Neuronal stem cell (in vitro differentiated cells): Measurements from ENCODE around the gene KAZN.

Experiments
- DNase-seq: peaks from one replicate; pipeline ENCODE4 v3.0.0-alpha.2; 2013; ENCODE audit warnings: low spot score
- H2AFZ ChIP-seq: one replicate; pipeline ENCODE4 v1.6.1; 2013; ENCODE audit warnings: mild to moderate bottlenecking, low read length, inconsistent platforms
- H2AK5ac ChIP-seq: 2 replicates; pipeline ENCODE4 v1.6.1; 2013; ENCODE audit warnings: low read depth, mild to moderate bottlenecking, inconsistent platforms, low read length, moderate library complexity, mixed read lengths
- H2BK120ac ChIP-seq: 2 replicates; pipeline ENCODE4 v1.6.1; 2013; ENCODE audit warnings: low read depth, mild to moderate bottlenecking, inconsistent platforms, low read length, moderate library complexity, mixed read lengths
- H2BK12ac ChIP-seq: one replicate; pipeline ENCODE4 v1.6.1; 2013; ENCODE audit warnings: low read length, inconsistent platforms
- H2BK15ac ChIP-seq: 2 replicates; pipeline ENCODE4 v1.6.1; 2013; ENCODE audit warnings: mild to moderate bottlenecking, low read length, inconsistent platforms, mixed read lengths
- H2BK5ac ChIP-seq: one replicate; pipeline ENCODE4 v1.6.1; 2013; ENCODE audit warnings: inconsistent platforms, mild to moderate bottlenecking, low read length, moderate library complexity
- H3K14ac ChIP-seq: one replicate; pipeline ENCODE4 v1.6.1; 2013; ENCODE audit warnings: low read length, inconsistent platforms
- H3K18ac ChIP-seq: 2 replicates; pipeline ENCODE4 v1.6.1; 2013; ENCODE audit warnings: low read length, inconsistent platforms
- H3K23ac ChIP-seq: 2 replicates; pipeline ENCODE4 v1.6.1; 2013; ENCODE audit warnings: low read depth, mild to moderate bottlenecking, mixed read lengths, low read length, inconsistent platforms; ENCODE audit not compliant: poor library complexity
- H3K27ac ChIP-seq: replicated peaks from 3 replicates; pipeline ENCODE4 v1.5.1; 2013; ENCODE audit warnings: low read length, inconsistent platforms
- H3K27me3 ChIP-seq, 3 experiments: 2 replicates each; pipeline ENCODE4 v1.6.1; 2013; ENCODE audit warnings: low read length in 3 of 3, mild to moderate bottlenecking in 2 of 3, inconsistent platforms in 1 of 3, low read depth in 1 of 3, mixed read lengths in 1 of 3, moderate library complexity in 1 of 3; ENCODE audit not compliant: control insufficient read depth in 3 of 3, insufficient read depth in 3 of 3
- H3K36me3 ChIP-seq, 2 donors: replicated peaks in 1 of 2; 2 replicates each; pipeline ENCODE4 v1.6.1; 2013; ENCODE audit warnings: low read length in 2 of 2; ENCODE audit not compliant: control insufficient read depth in 2 of 2, insufficient read depth in 2 of 2
- H3K4ac ChIP-seq: 2 replicates; pipeline ENCODE4 v1.6.1; 2013; ENCODE audit warnings: inconsistent platforms, mild to moderate bottlenecking, low read length, moderate library complexity
- H3K4me1 ChIP-seq, 2 donors: 1 replicate in 1 of 2; 2 replicates in 1 of 2; pipeline ENCODE4 v1.6.1; 2013; ENCODE audit warnings: low read length in 2 of 2, low read depth in 1 of 2; ENCODE audit not compliant: control insufficient read depth in 2 of 2, insufficient read depth in 1 of 2
- H3K4me2 ChIP-seq: one replicate; pipeline ENCODE4 v1.6.1; 2013; ENCODE audit warnings: mild to moderate bottlenecking, low read length, inconsistent platforms; ENCODE audit not compliant: insufficient read depth, poor library complexity, severe bottlenecking
- H3K4me3 ChIP-seq, 2 donors: 2 replicates each; pipeline ENCODE4 v1.5.1; 2013; ENCODE audit warnings: low read length in 2 of 2, mild to moderate bottlenecking in 2 of 2, inconsistent platforms in 1 of 2, moderate library complexity in 1 of 2
- H3K79me1 ChIP-seq: one replicate; pipeline ENCODE4 v1.6.1; 2013; ENCODE audit warnings: low read depth, mild to moderate bottlenecking, inconsistent platforms, low read length, moderate library complexity
- H3K9ac ChIP-seq: one replicate; pipeline ENCODE4 v1.6.1; 2013; ENCODE audit warnings: mild to moderate bottlenecking, low read depth, low read length, inconsistent platforms; ENCODE audit not compliant: poor library complexity
- H3K9me3 ChIP-seq, 2 donors: replicated peaks in 1 of 2; 2 replicates each; pipeline versions ENCODE3 to v1.6.1; 2013; ENCODE audit warnings: low read length in 2 of 2, mild to moderate bottlenecking in 2 of 2, inconsistent platforms in 1 of 2, low read depth in 1 of 2, mixed read lengths in 1 of 2, moderate library complexity in 1 of 2; ENCODE audit not compliant: control insufficient read depth in 2 of 2, insufficient read depth in 1 of 2
- H4K8ac ChIP-seq: one replicate; pipeline ENCODE4 v1.6.1; 2013; ENCODE audit warnings: low read depth, mild to moderate bottlenecking, inconsistent platforms, low read length, moderate library complexity
- H4K91ac ChIP-seq: one replicate; pipeline ENCODE4 v1.6.1; 2013; ENCODE audit warnings: low read length, low read depth, mild to moderate bottlenecking, inconsistent platforms; ENCODE audit not compliant: poor library complexity
- WGBS, 2 donors: extraction: QIAGEN DNeasy Blood & Tissue Kit; methylation state at CpG; one replicate each; pipeline ENCODE4 v1.1.7; 2013; ENCODE audit warnings: missing lambda C conversion rate in 2 of 2, mixed read lengths in 1 of 2; ENCODE audit not compliant: insufficient read length in 2 of 2, insufficient replicate concordance in 1 of 2; ENCODE audit errors: extremely low coverage in 2 of 2; 5-methylcytosine and 5-hydroxymethylcytosine counted together

The KAZN gene

GRCh38 chr1:14625996-14626395, 27.5 kb downstream of the KAZN start:
- Histone ChIP-seq H3K36me3 (peaks cover 0 to 55% of the 10 kb centered on the region in 2 donors), H2BK12ac (no peak overlapping the region), H2BK120ac (no peak overlapping the region), H3K4me2 (peak overlapping the region; percentile 36), H2BK5ac (no peak overlapping the region), H2BK15ac (no peak overlapping the region), H3K23ac (no peak overlapping the region), H3K14ac (no peak overlapping the region), H3K27ac (peak overlapping the region; percentile 87), H2AK5ac (no peak overlapping the region), H4K91ac (no peak overlapping the region), H4K8ac (no peak overlapping the region), H3K4me3 (no peak overlapping the region), H2AFZ (no peak overlapping the region), H3K79me1 (no peaks in the 10 kb centered on the region), H3K9me3 (peaks cover 0 to 20% of the 10 kb centered on the region in 2 donors), H3K4me1 (peaks cover 23 to 25% of the 10 kb centered on the region in 2 donors), H3K18ac (no peak overlapping the region), H3K27me3 (no peaks in the 10 kb centered on the region), H3K4ac (no peak overlapping the region), H3K9ac (no peak overlapping the region)
- no peak for DNase-seq
- WGBS, 2 donors: no CpG with 5 or more reads among the region's 5 CpGs

- Histone ChIP-seq H3K27me3 (no peaks in the 10 kb centered on the region), H3K14ac (peak overlapping the region; percentile 21), H3K23ac (no peak overlapping the region), H4K8ac (no peak overlapping the region), H2BK5ac (no peak overlapping the region), H2AK5ac (peak overlapping the region; percentile 43), H3K9ac (no peak overlapping the region), H3K79me1 (no peaks in the 10 kb centered on the region), H3K36me3 (peaks cover 0 to 57% of the 10 kb centered on the region in 2 donors), H3K4ac (no peak overlapping the region), H2BK12ac (peak overlapping the region; percentile 79), H3K4me2 (no peak overlapping the region), H3K18ac (peak overlapping the region; percentile 69), H2BK15ac (no peak overlapping the region), H3K27ac (peak overlapping the region; percentile 87), H3K9me3 (peaks cover 0 to 10% of the 10 kb centered on the region in 2 donors), H4K91ac (peak overlapping the region; percentile 27), H3K4me3 (no peak overlapping the region), H3K4me1 (peaks cover 22 to 25% of the 10 kb centered on the region in 2 donors), H2BK120ac (no peak overlapping the region), H2AFZ (no peak overlapping the region)
- WGBS, 2 donors: no CpG with 5 or more reads among the region's 11 CpGs
- no peak for DNase-seq
These were observed 28.6 kb downstream of the KAZN start for GRCh38 chr1:14626869-14627607.

GRCh38 chr1:14627608-14628489, 29.4 kb downstream of the KAZN start:
- WGBS, 2 donors: no CpG with 5 or more reads among the region's 17 CpGs

More at GRCh38 chr1:14627608-14628489, 29.4 kb downstream of the KAZN start:
- H3K4me1 ChIP-seq: peaks cover 22 to 25% of the 10 kb centered on the region in 2 donors
- no peak overlapping the region for H4K8ac ChIP-seq
- no peak overlapping the region for H3K4me3 ChIP-seq
- no peak overlapping the region for H2AFZ ChIP-seq
- no peak overlapping the region for H3K14ac ChIP-seq
- H4K91ac ChIP-seq: no peak overlapping the region
- H3K9me3 ChIP-seq: peaks cover 0 to 8% of the 10 kb centered on the region in 2 donors
- no peak for DNase-seq
- no peak overlapping the region for H3K4me2 ChIP-seq
- no peak overlapping the region for H2BK120ac ChIP-seq
- H3K36me3 ChIP-seq: peaks cover 0 to 63% of the 10 kb centered on the region in 2 donors
- H2AK5ac ChIP-seq: no peak overlapping the region
- H3K18ac ChIP-seq: peak overlapping the region; percentile 53
- no peaks in the 10 kb centered on the region for H3K27me3 ChIP-seq
- no peak overlapping the region for H2BK5ac ChIP-seq
- H3K4ac ChIP-seq: no peak overlapping the region
- peak overlapping the region; percentile 87 for H3K27ac ChIP-seq
- no peak overlapping the region for H3K9ac ChIP-seq
- no peak overlapping the region for H2BK15ac ChIP-seq
- H3K79me1 ChIP-seq: no peaks in the 10 kb centered on the region
- H3K23ac ChIP-seq: no peak overlapping the region
- H2BK12ac ChIP-seq: peak overlapping the region; percentile 79
